K562 (cell line): Measurements from ENCODE around the gene CSTF1. TPM values are rescaled to one million over a fixed set of nuclear protein-coding genes. Genes with fewer than 3 reads are reported as not detected.

Experiments used
- AFF4 ChIP-seq: sonication (generic); formaldehyde crosslinking; IDR thresholded peaks from 2 replicates; pipeline ENCODE4 v1.8.0; 2023; ENCODE audit warnings: mild to moderate bottlenecking, missing genetic modification reagents
- ATF7 ChIP-seq: fragments of 450-650 bp; IDR thresholded peaks from 2 replicates; pipeline ENCODE4 v1.7.1; 2014; ENCODE audit warnings: mild to moderate bottlenecking, moderate library complexity
- CAMTA2 ChIP-seq: fragments of 250-450 bp; sonication (Bioruptor Pico); conservative IDR thresholded peaks from 2 replicates; pipeline ENCODE4 v1.5.1; 2022
- CCNT2 ChIP-seq: IDR thresholded peaks from 2 replicates; pipeline ENCODE4 v1.6.1; 2011; ENCODE audit warnings: borderline replicate concordance, low read depth, mild to moderate bottlenecking, moderate library complexity, mixed read lengths, low read length; ENCODE audit not compliant: insufficient read length; ENCODE audit errors: extremely low read depth
- EGR1 ChIP-seq: fragments of 450-650 bp; conservative IDR thresholded peaks from 2 replicates; pipeline ENCODE4 v1.6.1; 2017; ENCODE audit warnings: mild to moderate bottlenecking
- GTF2E2 ChIP-seq: fragments of 200-800 bp; sonication (Bioruptor generic); IDR thresholded peaks from 2 replicates; pipeline ENCODE4 v1.6.1; 2016; ENCODE audit warnings: missing genetic modification characterization, missing compliant biosample characterization
- MAFG ChIP-seq: fragments of 450-650 bp; conservative IDR thresholded peaks from 2 replicates; pipeline ENCODE4 v1.6.1; 2016; ENCODE audit warnings: missing genetic modification characterization, missing compliant biosample characterization
- MLLT1 ChIP-seq, 2 experiments: fragments of 450-650 bp; IDR thresholded peaks; 2 replicates each; pipeline ENCODE4 v1.6.1; 2016
- NR2F6 ChIP-seq: fragments of 450-650 bp; formaldehyde crosslinking; IDR thresholded peaks from 2 replicates; pipeline ENCODE4 v1.4.0; 2020; ENCODE audit warnings: mild to moderate bottlenecking
- RBFOX2 ChIP-seq: fragments of 200-400 bp; formaldehyde crosslinking; IDR thresholded peaks from 2 replicates; pipeline ENCODE4 v1.6.1; 2017; ENCODE audit warnings: low read depth, mild to moderate bottlenecking, low read length, moderate library complexity
- TAF7 ChIP-seq: fragments of 450-650 bp; IDR thresholded peaks from 2 replicates; pipeline ENCODE4 v1.6.1; 2016; ENCODE audit warnings: missing genetic modification characterization, missing compliant biosample characterization
- TBL1XR1 ChIP-seq, 2 experiments: IDR thresholded peaks; 2 replicates each; pipeline ENCODE4 v1.6.1; 2012; ENCODE audit warnings: improper control_type of control experiment in 2 of 2, low read length in 2 of 2, mild to moderate bottlenecking in 1 of 2
- ZNF197 ChIP-seq: fragments of 200-800 bp; sonication (Bioruptor generic); IDR thresholded peaks from 2 replicates; pipeline ENCODE4 v1.6.1; 2016; ENCODE audit warnings: low read depth, missing genetic modification characterization, missing compliant biosample characterization
- ZNF280B ChIP-seq: fragments of 250-450 bp; sonication (Bioruptor Pico); IDR thresholded peaks from 2 replicates; pipeline ENCODE4 v1.5.1; 2021; ENCODE audit warnings: mild to moderate bottlenecking
- ZNF347 ChIP-seq: fragments of 450-650 bp; formaldehyde crosslinking; IDR thresholded peaks from 2 replicates; pipeline ENCODE4 v1.4.0; 2020; ENCODE audit warnings: low read depth, mild to moderate bottlenecking, moderate library complexity
- polyA plus RNA-seq, 8 experiments: library from polyadenylated mRNA; depleted of rRNA in 4 of 8; stranded (reverse) in 5 of 8; unstranded in 3 of 8; fragments of >200 nt; fragmentation: Nextera tagmentation in 2 of 8; fragmentation: Illumina TruSeq in 1 of 8; extraction: Ambion mirVana in 2 of 8; extraction: Trizol in 1 of 8; gene quantifications; 2 replicates each; pipeline versions ENCODE4 v1.2.1 to v1.2.3, GENCODE V29; 2011 to 2014; ENCODE audit warnings: inconsistent platforms in 1 of 8, missing spikeins in 1 of 8
- total RNA-seq, 7 experiments: library from RNA; depleted of rRNA in 6 of 7; stranded (reverse); fragments of >200 nt in 6 of 7; fragmentation: Illumina TruSeq in 2 of 7; extraction: Trizol in 2 of 7; gene quantifications; 2 replicates each; pipeline versions ENCODE4 v1.2.1 to v1.2.3, GENCODE V29; 2011 to 2021; ENCODE audit warnings: low replicate concordance in 1 of 7
- TF ChIP-seq, protein P1 (sequence below): fragments of 450-650 bp; IDR thresholded peaks from 2 replicates; pipeline ENCODE4 v1.6.1; 2016; ENCODE audit warnings: borderline replicate concordance
- TF ChIP-seq, protein P2 (sequence below): fragments of 250-450 bp; sonication (Bioruptor Pico); IDR thresholded peaks from 2 replicates; pipeline ENCODE4 v1.5.0; 2021
- TF ChIP-seq, protein P3 (sequence below): sonication (generic); IDR thresholded peaks from 2 replicates; pipeline ENCODE4 v1.6.1; 2016

The CSTF1 gene
- total and polyA plus RNA-seq, 9 of the 15 experiments (the other 6 are each of a cell fraction or from before 2014, with no cell fraction given), result 30.8 to 110 (median 53.4) TPM

DNA sequence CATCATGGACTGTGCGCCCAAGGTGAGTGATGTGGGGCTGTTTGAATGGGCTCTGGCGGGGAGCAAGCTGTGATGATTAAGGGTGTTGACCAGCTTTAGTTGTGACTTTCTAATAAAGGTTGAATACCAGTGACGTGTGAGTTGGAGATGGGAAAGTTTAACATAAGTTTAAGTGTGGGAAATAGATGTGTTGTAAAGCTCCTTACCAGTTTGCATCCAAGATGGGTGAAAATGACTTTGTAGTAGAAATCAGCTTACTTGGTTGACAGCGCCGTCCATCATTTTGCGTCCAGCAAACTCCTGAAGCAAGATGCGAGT is 20.0 kb downstream of the CSTF1 start (continued):
- TF ChIP-seq AFF4 (CRISPR knock-in tag) (peak; percentile 16; the same call in 1 of the 2 replicates), TAF7 (0 out of 2 replicates have a peak, but pooled peaks have one; percentile 46), TBL1XR1 (IDR thresholded peaks at IDR 0.05; ENCODE audit: low read length in 2 of 2) (0 out of 4 replicates have a peak, but pooled peaks of 1 of the 2 experiments have one; percentile 17), RBFOX2 (peak; percentile 67), GTF2E2 (tag) (0 out of 2 replicates have a peak, but pooled peaks have one; percentile 71), NR2F6 (no peak), ZNF280B (CRISPR knock-in tag) (no peak), ATF7 (0 out of 2 replicates have a peak, but pooled peaks have one; percentile 46), CCNT2 (no peak), MAFG (no peak), EGR1 (0 out of 2 replicates have a peak, but pooled peaks have one; percentile 0), ZNF347 (CRISPR knock-in tag) (no peak), MLLT1 (IDR thresholded peaks at IDR 0.05) (peak in 1 of 2 experiments; percentile 88; a peak in 2 of 4 replicates), CAMTA2 (no peak), ZNF197 (CRISPR knock-in tag) (no peak)
- TF ChIP-seq, protein P1, sequence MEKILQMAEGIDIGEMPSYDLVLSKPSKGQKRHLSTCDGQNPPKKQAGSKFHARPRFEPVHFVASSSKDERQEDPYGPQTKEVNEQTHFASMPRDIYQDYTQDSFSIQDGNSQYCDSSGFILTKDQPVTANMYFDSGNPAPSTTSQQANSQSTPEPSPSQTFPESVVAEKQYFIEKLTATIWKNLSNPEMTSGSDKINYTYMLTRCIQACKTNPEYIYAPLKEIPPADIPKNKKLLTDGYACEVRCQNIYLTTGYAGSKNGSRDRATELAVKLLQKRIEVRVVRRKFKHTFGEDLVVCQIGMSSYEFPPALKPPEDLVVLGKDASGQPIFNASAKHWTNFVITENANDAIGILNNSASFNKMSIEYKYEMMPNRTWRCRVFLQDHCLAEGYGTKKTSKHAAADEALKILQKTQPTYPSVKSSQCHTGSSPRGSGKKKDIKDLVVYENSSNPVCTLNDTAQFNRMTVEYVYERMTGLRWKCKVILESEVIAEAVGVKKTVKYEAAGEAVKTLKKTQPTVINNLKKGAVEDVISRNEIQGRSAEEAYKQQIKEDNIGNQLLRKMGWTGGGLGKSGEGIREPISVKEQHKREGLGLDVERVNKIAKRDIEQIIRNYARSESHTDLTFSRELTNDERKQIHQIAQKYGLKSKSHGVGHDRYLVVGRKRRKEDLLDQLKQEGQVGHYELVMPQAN, result peak; percentile 37; the same call in 1 of the 2 replicates
- TF ChIP-seq, protein P2, sequence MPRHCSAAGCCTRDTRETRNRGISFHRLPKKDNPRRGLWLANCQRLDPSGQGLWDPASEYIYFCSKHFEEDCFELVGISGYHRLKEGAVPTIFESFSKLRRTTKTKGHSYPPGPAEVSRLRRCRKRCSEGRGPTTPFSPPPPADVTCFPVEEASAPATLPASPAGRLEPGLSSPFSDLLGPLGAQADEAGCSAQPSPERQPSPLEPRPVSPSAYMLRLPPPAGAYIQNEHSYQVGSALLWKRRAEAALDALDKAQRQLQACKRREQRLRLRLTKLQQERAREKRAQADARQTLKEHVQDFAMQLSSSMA (CRISPR knock-in tag), result no peak
- TF ChIP-seq, protein P3, sequence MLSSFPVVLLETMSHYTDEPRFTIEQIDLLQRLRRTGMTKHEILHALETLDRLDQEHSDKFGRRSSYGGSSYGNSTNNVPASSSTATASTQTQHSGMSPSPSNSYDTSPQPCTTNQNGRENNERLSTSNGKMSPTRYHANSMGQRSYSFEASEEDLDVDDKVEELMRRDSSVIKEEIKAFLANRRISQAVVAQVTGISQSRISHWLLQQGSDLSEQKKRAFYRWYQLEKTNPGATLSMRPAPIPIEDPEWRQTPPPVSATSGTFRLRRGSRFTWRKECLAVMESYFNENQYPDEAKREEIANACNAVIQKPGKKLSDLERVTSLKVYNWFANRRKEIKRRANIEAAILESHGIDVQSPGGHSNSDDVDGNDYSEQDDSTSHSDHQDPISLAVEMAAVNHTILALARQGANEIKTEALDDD, result peak; percentile 66; the same call in 1 of the 2 replicates
